Measurements from ENCODE around the gene NUDT3. TPM values are rescaled to one million over a fixed set of nuclear protein-coding genes. Genes with fewer than 3 reads are reported as not detected.
A peak's percentile ranks its signal among the peaks of the same experiment; 100 is the strongest.

NUDT3 gene
- total RNA-seq, 1 donor from 2014 or later, result 33.3 TPM

DNA sequence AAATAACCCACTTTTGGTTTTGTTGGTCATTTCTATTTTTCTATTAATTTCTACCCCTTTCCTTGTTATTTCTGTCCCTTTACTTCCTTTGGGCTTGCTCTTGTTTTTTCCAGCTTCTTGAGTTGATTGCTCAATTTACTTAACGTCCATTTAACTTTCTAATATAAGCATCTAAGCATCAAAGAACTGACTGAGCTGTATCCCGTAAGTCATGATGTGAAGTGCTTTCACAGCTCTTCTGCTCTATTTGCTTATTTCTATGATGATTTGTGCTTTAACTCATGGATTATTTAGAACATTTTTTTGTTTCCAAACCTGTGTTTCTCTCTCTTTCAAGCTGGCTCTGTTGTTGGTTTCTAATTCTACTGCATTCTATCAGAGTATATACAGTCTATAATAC, 87.0 kb downstream of the NUDT3 start:
- Mint-ChIP-seq H3K27ac (no peak overlapping the region), H3K36me3 (no peaks in the 10 kb centered on the region), H3K27me3 (ENCODE audit: low read depth) (no peaks in the 10 kb centered on the region), H3K4me3 (no peak overlapping the region), H3K4me1 (peaks cover 14% of the 10 kb centered on the region), H3K9me3 (no peaks in the 10 kb centered on the region)
- no peak for DNase-seq (ENCODE audit: low spot score in 2 of 2, unreplicated experiment in 2 of 2)
- TF ChIP-seq, protein P1, sequence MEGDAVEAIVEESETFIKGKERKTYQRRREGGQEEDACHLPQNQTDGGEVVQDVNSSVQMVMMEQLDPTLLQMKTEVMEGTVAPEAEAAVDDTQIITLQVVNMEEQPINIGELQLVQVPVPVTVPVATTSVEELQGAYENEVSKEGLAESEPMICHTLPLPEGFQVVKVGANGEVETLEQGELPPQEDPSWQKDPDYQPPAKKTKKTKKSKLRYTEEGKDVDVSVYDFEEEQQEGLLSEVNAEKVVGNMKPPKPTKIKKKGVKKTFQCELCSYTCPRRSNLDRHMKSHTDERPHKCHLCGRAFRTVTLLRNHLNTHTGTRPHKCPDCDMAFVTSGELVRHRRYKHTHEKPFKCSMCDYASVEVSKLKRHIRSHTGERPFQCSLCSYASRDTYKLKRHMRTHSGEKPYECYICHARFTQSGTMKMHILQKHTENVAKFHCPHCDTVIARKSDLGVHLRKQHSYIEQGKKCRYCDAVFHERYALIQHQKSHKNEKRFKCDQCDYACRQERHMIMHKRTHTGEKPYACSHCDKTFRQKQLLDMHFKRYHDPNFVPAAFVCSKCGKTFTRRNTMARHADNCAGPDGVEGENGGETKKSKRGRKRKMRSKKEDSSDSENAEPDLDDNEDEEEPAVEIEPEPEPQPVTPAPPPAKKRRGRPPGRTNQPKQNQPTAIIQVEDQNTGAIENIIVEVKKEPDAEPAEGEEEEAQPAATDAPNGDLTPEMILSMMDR (IDR thresholded peaks at IDR 0.05; ENCODE audit: unreplicated experiment), result no peak

DNA sequence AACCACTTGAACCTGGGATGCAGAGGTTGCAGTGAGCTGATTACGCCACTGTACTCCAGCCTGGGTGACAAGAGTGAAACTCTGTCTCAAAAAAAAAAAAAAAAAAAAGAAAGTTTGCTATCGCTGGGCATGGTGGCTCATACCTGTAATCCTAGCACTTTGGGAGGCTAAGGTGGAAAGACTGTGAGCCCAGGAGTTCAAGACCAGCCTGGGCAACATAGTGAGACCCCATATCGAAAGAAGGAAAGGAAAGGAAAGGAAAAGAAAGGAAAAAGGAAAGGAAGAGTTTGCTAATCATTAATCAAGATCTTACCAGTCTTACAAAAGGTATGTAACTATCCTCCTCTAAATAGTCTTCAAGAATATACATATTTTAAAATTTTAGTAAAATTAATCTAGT, 88.3 kb downstream of the NUDT3 start:
- Mint-ChIP-seq H3K9me3 (no peaks in the 10 kb centered on the region), H3K27me3 (ENCODE audit: low read depth) (no peaks in the 10 kb centered on the region), H3K4me1 (peaks cover 14% of the 10 kb centered on the region), H3K4me3 (no peak overlapping the region), H3K27ac (no peak overlapping the region), H3K36me3 (no peaks in the 10 kb centered on the region)
- DNase-seq (ENCODE audit: low spot score in 2 of 2, unreplicated experiment in 2 of 2), result no peak
- TF ChIP-seq, protein P1 (IDR thresholded peaks at IDR 0.05; ENCODE audit: unreplicated experiment), result no peak

DNA sequence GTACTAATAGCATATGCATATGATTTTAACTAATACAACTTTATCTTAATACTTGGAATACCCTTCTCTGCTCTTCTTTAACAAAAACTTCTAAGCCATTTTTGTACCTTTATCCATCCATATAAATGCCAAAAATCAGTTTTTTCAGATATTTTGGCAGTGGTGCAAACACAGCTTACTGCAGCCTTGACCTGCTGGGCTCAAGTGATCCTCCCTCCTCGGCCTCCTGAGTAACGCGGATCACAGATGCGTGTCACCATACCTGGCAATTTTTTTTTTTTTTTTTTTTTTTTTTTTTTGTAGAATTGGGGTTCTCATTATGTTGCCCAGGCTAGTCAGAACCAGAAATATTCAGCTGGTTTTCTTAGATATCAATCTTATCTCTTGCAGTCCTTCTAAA, 89.5 kb downstream of the NUDT3 start:
- H3K36me3 Mint-ChIP-seq, result no peaks in the 10 kb centered on the region
- H3K9me3 Mint-ChIP-seq, result no peaks in the 10 kb centered on the region
- TF ChIP-seq, protein P1 (IDR thresholded peaks at IDR 0.05; ENCODE audit: unreplicated experiment), result no peak
- H3K4me3 Mint-ChIP-seq, result no peak overlapping the region
- H3K27ac Mint-ChIP-seq, result no peak overlapping the region
- DNase-seq (ENCODE audit: low spot score in 2 of 2, unreplicated experiment in 2 of 2), result no peak
- no peaks in the 10 kb centered on the region for H3K27me3 Mint-ChIP-seq (ENCODE audit: low read depth)
- peaks cover 18% of the 10 kb centered on the region for H3K4me1 Mint-ChIP-seq

DNA sequence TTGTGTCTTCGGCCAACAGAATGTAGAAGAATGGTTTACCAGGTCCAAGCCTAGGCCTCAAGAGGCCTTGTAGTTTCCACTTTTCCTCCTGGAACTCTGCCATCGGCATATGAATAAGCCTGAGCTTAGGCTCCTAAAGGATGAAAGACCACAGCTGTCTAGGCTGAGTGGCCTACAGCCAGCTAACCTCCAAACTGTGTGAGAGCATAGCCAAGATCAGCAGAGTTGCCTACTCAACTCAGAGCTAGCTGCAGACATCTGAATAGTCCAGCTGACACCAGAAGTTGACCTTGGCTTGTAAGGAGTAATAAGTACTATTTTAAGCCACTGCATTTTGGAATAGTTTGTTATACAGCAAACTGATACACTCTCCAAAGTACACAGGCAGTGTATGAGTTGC, 91.1 kb downstream of the NUDT3 start:
- Mint-ChIP-seq H3K4me1 (peaks cover 15% of the 10 kb centered on the region), H3K27me3 (ENCODE audit: low read depth) (no peaks in the 10 kb centered on the region)
- no peak for DNase-seq (ENCODE audit: low spot score in 2 of 2, unreplicated experiment in 2 of 2)

DNA sequence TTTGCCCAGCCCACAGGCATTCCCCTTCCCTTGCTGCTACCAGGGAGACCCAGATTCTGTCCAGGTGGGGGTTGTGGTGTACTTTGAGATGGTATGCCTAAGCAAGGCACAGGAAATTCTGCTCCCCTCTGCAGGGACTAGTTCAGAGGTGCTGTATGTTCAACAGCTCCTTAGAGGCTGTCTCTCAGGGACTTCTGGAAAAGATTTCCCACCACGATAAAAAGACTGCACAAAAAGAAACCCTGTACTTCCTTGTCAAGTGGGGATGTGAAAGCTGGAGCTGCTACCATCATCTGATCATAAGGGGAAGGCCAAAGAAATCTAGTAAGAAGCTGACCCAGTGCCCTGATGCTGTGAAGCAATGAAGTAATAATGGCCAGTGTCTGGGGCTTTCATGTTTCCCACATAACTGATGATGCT, 92.1 kb downstream of the NUDT3 start:
- no peak for DNase-seq (ENCODE audit: low spot score in 2 of 2, unreplicated experiment in 2 of 2)
- H3K36me3 Mint-ChIP-seq, result no peaks in the 10 kb centered on the region
- H3K27ac Mint-ChIP-seq, result peak overlapping the region; percentile 19
- no peaks in the 10 kb centered on the region for H3K9me3 Mint-ChIP-seq
- H3K4me3 Mint-ChIP-seq, result no peak overlapping the region
- TF ChIP-seq, protein P1 (IDR thresholded peaks at IDR 0.05; ENCODE audit: unreplicated experiment), result no peak
- H3K4me1 Mint-ChIP-seq, result peaks cover 10% of the 10 kb centered on the region
- no peaks in the 10 kb centered on the region for H3K27me3 Mint-ChIP-seq (ENCODE audit: low read depth)

More for the DNA sequence above, 91.1 kb downstream of the NUDT3 start:
- Mint-ChIP-seq H3K4me3 (no peak overlapping the region), H3K36me3 (no peaks in the 10 kb centered on the region), H3K9me3 (no peaks in the 10 kb centered on the region), H3K27ac (peak overlapping the region; percentile 52)
- TF ChIP-seq, protein P1 (IDR thresholded peaks at IDR 0.05; ENCODE audit: unreplicated experiment), result no peak

DNA sequence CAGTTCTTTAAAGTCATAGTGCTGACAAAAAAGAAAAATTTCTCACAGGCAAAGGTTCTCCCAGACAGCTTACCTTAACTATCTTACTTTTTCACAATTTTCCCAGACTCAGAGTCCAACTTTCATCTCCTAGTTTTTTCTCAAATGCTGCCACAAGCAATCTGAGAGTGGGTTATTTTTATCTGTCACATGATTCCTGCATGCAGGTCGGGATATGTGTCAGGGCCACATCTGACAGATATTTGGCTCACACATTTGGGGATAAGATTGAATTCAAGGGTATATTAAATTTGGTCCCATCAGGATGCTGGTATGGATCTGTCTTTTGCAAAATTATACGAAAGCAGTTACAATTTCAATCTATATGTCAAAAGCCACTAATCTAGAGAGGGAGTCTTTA, 93.5 kb downstream of the NUDT3 start:
- peaks cover 10% of the 10 kb centered on the region for H3K4me1 Mint-ChIP-seq
- no peak overlapping the region for H3K27ac Mint-ChIP-seq
- H3K9me3 Mint-ChIP-seq, result no peaks in the 10 kb centered on the region
- H3K4me3 Mint-ChIP-seq, result no peak overlapping the region
- TF ChIP-seq, protein P1 (IDR thresholded peaks at IDR 0.05; ENCODE audit: unreplicated experiment), result no peak
- H3K36me3 Mint-ChIP-seq, result peaks cover 3% of the 10 kb centered on the region
- H3K27me3 Mint-ChIP-seq (ENCODE audit: low read depth), result no peaks in the 10 kb centered on the region
- DNase-seq (ENCODE audit: low spot score in 2 of 2, unreplicated experiment in 2 of 2), result no peak

All from mesothelial cell of epicardium (in vitro differentiated cells).